Right forelimb (tissue), 1 donor: ENCODE data around the gene CSPG5.

Source experiments
- DNase-seq: peaks from one replicate; pipeline ENCODE4 v3.0.0-alpha.2; 2018

CSPG5 gene

GRCh38 chr3:47586746-47587145 is 8.1 kb upstream of the CSPG5 start:
- DNase-seq: no peak

- no peak for DNase-seq
Measured at GRCh38 chr3:47583320-47584075, 4.8 kb upstream of the CSPG5 start.

- DNase-seq: no peak
Measured at GRCh38 chr3:47581835-47582234, 3.2 kb upstream of the CSPG5 start.

- no peak for DNase-seq
Measured at GRCh38 chr3:47581422-47581821, 2.8 kb upstream of the CSPG5 start.

GRCh38 chr3:47580481-47580880 is 1.8 kb upstream of the CSPG5 start:
- no peak for DNase-seq

GRCh38 chr3:47579875-47580274 is 1.2 kb upstream of the CSPG5 start:
- DNase-seq: no peak

- DNase-seq: peak; percentile 66
Measured at GRCh38 chr3:47578119-47578632, 489 bp downstream of the CSPG5 start.

GRCh38 chr3:47577583-47578118 is 1.0 kb downstream of the CSPG5 start:
- DNase-seq: peak; percentile 46

GRCh38 chr3:47573190-47574172 is 5.2 kb downstream of the CSPG5 start:
- DNase-seq: no peak

- no peak for DNase-seq
Measured at GRCh38 chr3:47571391-47572175, 7.1 kb downstream of the CSPG5 start.

GRCh38 chr3:47568901-47569300 is 9.8 kb downstream of the CSPG5 start:
- no peak for DNase-seq

- DNase-seq: no peak
Measured at GRCh38 chr3:47567149-47567548, 11.5 kb downstream of the CSPG5 start.

- no peak for DNase-seq
Measured at GRCh38 chr3:47566667-47567066, 12.0 kb downstream of the CSPG5 start.

- DNase-seq: no peak
Measured at GRCh38 chr3:47565734-47566550, 12.7 kb downstream of the CSPG5 start.

GRCh38 chr3:47556351-47556750 is 22.3 kb downstream of the CSPG5 start:
- DNase-seq: no peak

GRCh38 chr3:47554335-47554734 is 24.3 kb downstream of the CSPG5 start:
- DNase-seq: no peak

- DNase-seq: no peak
Measured at GRCh38 chr3:47553407-47553806, 25.3 kb downstream of the CSPG5 start.

- no peak for DNase-seq
Measured at GRCh38 chr3:47542471-47543173, 36.0 kb downstream of the CSPG5 start.

GRCh38 chr3:47541583-47542108 is 37.0 kb downstream of the CSPG5 start:
- no peak for DNase-seq

GRCh38 chr3:47540281-47540680 is 38.4 kb downstream of the CSPG5 start:
- DNase-seq: no peak

GRCh38 chr3:47536967-47537366 is 41.7 kb downstream of the CSPG5 start:
- no peak for DNase-seq
